ENCODE data around the gene CYB561A3. TPM values are rescaled to one million over a fixed set of nuclear protein-coding genes. Genes with fewer than 3 reads are reported as not detected.

Gene CYB561A3
- total RNA-seq, 1 donor from 2014 or later, result 14.6 TPM

GRCh38 chr11:61334434-61335354 is 27.0 kb downstream of the CYB561A3 start:
- intact Hi-C loops (cut with DNase I), result loop anchor here (5.0 kb wide), 1 partner anchor 98 kb away; the partner anchor contains the start of gene SDHAF2
- ATAC-seq, result no peak
- peak; percentile 60 for DNase-seq (ENCODE audit: missing footprints)

GRCh38 chr11:61333550-61334433 is 27.9 kb downstream of the CYB561A3 start:
- DNase-seq (ENCODE audit: missing footprints) (no peak), ATAC-seq (no peak)
- intact Hi-C loops (cut with DNase I), result loop anchor here (5.0 kb wide), 1 partner anchor 99 kb away; the partner anchor contains the start of gene SDHAF2

- ATAC-seq (peak; percentile 97), DNase-seq (ENCODE audit: missing footprints) (peak; percentile 98)
- intact Hi-C loops (cut with DNase I), result loop anchor here (5.0 kb wide), 1 partner anchor 99 kb away; the partner anchor contains the start of gene SDHAF2
Observed at GRCh38 chr11:61332797-61333549, 28.7 kb downstream of the CYB561A3 start, which contains the start of the genes DDB1 and TKFC. DDB1 (minus strand) TSS chr11:61333105; CDS start chr11:61332968, 137 bp downstream. TKFC (plus strand) TSS chr11:61333228; CDS start chr11:61334729, 1,501 bp downstream.

- DNase-seq (ENCODE audit: missing footprints) (peak; percentile 66), ATAC-seq (no peak)
- intact Hi-C loops (cut with DNase I), result loop anchor here (5.0 kb wide), 1 partner anchor 100 kb away; the partner anchor contains the start of gene SDHAF2
Observed at GRCh38 chr11:61332281-61332796, 29.3 kb downstream of the CYB561A3 start.

GRCh38 chr11:61331651-61332050 is 30.0 kb downstream of the CYB561A3 start:
- DNase-seq (ENCODE audit: missing footprints) (no peak), ATAC-seq (no peak)
- intact Hi-C loops (cut with DNase I), result loop anchor here (5.0 kb wide), 1 partner anchor 101 kb away; the partner anchor contains the start of gene SDHAF2

- intact Hi-C loops (cut with DNase I), result loop anchor here (5.0 kb wide), 1 partner anchor 102 kb away; the partner anchor contains the start of gene SDHAF2
- DNase-seq (ENCODE audit: missing footprints), result no peak
- ATAC-seq, result no peak
Observed at GRCh38 chr11:61329871-61330270, 31.8 kb downstream of the CYB561A3 start.

- no peak for DNase-seq (ENCODE audit: missing footprints)
- intact Hi-C loops (cut with DNase I), result no loop called here
- ATAC-seq, result no peak
Observed at GRCh38 chr11:61328351-61328750, 33.3 kb downstream of the CYB561A3 start.

- intact Hi-C loops (cut with DNase I), result no loop called here
- DNase-seq (ENCODE audit: missing footprints), result no peak
- no peak for ATAC-seq
Observed at GRCh38 chr11:61327669-61328071, 34.0 kb downstream of the CYB561A3 start.

GRCh38 chr11:61325649-61326414 is 35.9 kb downstream of the CYB561A3 start:
- DNase-seq (ENCODE audit: missing footprints) (no peak), ATAC-seq (peak; percentile 67)
- intact Hi-C loops (cut with DNase I), result no loop called here

GRCh38 chr11:61315260-61315659 is 46.4 kb downstream of the CYB561A3 start:
- no peak for DNase-seq (ENCODE audit: missing footprints)
- intact Hi-C loops (cut with DNase I), result no loop called here
- ATAC-seq, result no peak

GRCh38 chr11:61310749-61311148 is 50.9 kb downstream of the CYB561A3 start:
- intact Hi-C loops (cut with DNase I), result no loop called here
- DNase-seq (ENCODE audit: missing footprints), result no peak
- no peak for ATAC-seq

GRCh38 chr11:61309739-61310138 is 51.9 kb downstream of the CYB561A3 start:
- intact Hi-C loops (cut with DNase I), result no loop called here
- ATAC-seq, result no peak
- no peak for DNase-seq (ENCODE audit: missing footprints)

- DNase-seq (ENCODE audit: missing footprints) (no peak), ATAC-seq (no peak)
- intact Hi-C loops (cut with DNase I), result no loop called here
Observed at GRCh38 chr11:61309141-61309540, 52.5 kb downstream of the CYB561A3 start.

GRCh38 chr11:61307354-61307753 is 54.3 kb downstream of the CYB561A3 start:
- DNase-seq (ENCODE audit: missing footprints), result no peak

GRCh38 chr11:61306221-61306620 is 55.5 kb downstream of the CYB561A3 start:
- ATAC-seq (no peak), DNase-seq (ENCODE audit: missing footprints) (no peak)
- intact Hi-C loops (cut with DNase I), result no loop called here

More at GRCh38 chr11:61307354-61307753, 54.3 kb downstream of the CYB561A3 start:
- intact Hi-C loops (cut with DNase I), result no loop called here
- ATAC-seq, result no peak

GRCh38 chr11:61305417-61305816 is 56.3 kb downstream of the CYB561A3 start:
- intact Hi-C loops (cut with DNase I), result no loop called here
- ATAC-seq, result no peak

GRCh38 chr11:61303725-61304124 is 58.0 kb downstream of the CYB561A3 start:
- intact Hi-C loops (cut with DNase I), result no loop called here
- ATAC-seq, result no peak
- no peak for DNase-seq (ENCODE audit: missing footprints)

More at GRCh38 chr11:61305417-61305816, 56.3 kb downstream of the CYB561A3 start:
- DNase-seq (ENCODE audit: missing footprints), result no peak
